Measurements from ENCODE around the gene SCG2.

Gene SCG2, protein sequence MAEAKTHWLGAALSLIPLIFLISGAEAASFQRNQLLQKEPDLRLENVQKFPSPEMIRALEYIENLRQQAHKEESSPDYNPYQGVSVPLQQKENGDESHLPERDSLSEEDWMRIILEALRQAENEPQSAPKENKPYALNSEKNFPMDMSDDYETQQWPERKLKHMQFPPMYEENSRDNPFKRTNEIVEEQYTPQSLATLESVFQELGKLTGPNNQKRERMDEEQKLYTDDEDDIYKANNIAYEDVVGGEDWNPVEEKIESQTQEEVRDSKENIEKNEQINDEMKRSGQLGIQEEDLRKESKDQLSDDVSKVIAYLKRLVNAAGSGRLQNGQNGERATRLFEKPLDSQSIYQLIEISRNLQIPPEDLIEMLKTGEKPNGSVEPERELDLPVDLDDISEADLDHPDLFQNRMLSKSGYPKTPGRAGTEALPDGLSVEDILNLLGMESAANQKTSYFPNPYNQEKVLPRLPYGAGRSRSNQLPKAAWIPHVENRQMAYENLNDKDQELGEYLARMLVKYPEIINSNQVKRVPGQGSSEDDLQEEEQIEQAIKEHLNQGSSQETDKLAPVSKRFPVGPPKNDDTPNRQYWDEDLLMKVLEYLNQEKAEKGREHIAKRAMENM

DNA sequence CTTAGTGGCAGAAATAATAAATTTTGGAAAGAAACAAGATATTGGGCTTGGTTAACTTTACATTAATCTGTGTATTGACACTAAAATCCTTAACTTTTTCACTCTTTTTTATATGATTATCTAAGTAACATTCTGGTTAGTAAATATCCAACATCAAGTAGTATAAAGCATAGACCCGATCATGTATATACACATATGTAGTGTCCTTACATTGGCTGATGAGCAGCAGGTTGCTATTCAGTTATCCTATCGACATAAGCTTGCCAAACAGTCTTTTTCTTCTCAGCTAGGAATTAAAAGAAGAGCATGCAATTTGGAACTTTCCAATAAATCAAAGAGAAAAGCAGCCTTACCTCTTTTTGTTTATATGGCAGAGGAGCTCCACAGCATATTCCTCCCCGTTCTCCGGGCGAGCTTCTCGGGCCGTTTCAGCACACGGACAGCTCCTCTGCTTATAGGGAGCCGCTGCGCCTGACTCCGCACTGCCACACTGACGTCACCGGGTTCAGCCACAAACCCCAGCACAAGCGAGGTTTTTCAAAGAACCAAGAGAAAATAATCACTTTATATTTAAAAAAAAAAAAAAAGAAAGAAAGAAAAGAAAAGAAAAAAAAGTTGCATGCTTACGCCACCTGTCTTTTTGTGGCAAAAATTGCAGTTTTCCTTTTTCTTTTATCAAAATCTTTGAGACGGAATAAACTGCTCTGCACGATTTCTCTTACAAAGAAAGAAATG is at the start of gene SCG2:
SCG2 (minus strand) TSS at position 430 of the 735 bp plus-strand sequence. CDS start 3,079 bp downstream, outside the sequence.
- DNase-seq: peak; percentile 56

DNA sequence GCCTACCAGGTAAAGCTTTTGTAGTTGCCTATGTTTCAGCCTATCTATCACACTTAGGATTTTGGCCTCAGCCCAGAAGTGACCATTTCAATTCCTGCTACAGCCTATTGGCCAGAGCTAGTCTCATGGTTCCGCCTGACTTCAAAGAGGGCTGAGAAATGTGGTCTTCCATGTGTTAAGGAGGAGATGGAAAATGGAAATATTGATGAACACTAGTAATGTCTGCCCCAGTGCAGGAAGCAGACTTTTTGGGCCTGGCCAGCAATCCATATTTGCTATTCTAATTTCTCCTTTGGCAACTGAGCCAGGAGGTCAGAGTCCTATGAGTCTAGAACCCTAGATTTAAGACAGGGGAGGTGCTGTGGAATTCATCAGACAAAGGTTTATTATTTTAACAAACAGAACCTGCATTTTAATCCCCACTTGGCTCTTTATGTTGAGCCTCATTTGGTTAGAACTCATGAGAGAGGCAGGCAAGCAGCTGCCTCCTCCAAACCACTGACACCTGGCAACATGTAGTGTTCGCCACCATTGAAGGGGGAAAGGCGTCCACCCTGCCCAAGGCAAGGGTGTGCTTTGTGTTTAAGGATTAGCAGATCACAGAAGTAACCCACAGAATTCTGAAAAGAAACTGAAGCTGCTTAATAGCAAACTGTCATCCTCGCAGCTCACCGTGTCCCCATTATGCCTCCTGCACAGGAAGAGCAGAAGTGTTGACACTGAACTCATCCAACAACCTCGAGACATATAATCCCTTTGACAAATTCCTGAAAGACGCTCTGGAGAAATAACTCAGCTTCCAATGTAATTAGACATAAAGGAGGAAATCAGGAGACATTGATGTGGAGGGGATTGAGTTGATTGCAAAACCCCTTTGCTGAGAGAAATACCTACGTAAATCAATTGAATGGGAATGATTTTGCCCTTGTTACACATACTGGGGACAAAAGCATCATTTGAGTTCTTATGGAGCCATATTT is 47.7 kb upstream of the SCG2 start:
- no peak for DNase-seq

GRCh38 chr2:223648755-223649154 is 46.6 kb upstream of the SCG2 start:
- no peak for DNase-seq

DNA sequence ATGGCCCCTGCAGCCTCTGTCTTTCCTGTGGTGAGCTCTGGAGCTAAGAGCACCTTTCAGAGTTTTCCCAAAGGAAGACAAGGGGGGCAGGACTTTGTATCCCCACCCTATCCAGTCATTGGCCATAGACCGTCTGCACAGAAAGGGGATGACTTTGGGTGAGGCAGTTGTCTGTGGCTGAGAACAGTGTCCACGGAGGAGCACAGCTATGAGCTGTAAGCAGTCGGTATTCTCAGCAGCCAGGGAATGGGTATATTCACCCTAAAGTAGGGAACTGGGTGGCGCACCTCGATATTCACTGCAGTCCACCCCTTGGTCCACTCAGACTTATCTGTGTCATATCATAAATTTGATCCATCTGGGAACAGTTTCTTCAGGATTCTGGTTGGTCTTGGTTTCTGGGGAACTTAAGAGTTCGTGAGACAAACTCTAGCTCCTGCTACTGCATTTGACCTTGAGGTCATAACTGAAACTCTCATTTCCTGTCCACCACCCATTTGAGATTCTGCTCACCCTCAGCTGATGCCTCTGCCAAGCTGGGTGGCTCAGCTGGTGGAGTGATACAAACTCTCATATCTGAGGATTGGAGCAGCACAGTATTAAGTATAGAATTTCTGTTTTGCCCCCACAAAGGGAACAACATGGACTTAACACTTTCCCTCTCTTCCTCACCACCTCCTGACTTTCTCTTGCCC is 45.2 kb upstream of the SCG2 start:
- DNase-seq: no peak

GRCh38 chr2:223644136-223644535 is 42.0 kb upstream of the SCG2 start:
- no peak for DNase-seq

- DNase-seq: no peak
Measured at GRCh38 chr2:223643309-223643708, 41.1 kb upstream of the SCG2 start.

- no peak for DNase-seq
Measured at GRCh38 chr2:223642506-223642905, 40.3 kb upstream of the SCG2 start.

DNA sequence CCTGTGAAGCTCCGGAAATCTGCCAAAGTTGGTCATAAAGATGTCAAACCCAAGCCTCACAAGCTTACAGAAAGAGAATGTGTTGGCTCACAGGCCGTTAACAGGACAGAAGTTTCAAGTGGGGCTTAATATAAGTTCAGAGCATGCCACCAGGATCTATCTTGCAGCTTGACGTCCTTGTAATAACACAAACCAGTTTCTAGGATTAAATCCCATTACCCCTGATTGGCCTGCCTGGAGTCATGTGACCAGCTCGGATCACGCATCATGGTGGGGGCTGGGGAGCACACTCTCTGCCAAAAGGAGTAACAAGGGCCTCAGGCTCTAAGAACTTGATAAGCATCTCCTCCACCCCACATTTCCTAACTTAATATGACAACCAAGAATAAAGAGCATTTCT is 38.9 kb upstream of the SCG2 start:
- no peak for DNase-seq

- no peak for DNase-seq
Measured at GRCh38 chr2:223635080-223635479, 32.9 kb upstream of the SCG2 start.

DNA sequence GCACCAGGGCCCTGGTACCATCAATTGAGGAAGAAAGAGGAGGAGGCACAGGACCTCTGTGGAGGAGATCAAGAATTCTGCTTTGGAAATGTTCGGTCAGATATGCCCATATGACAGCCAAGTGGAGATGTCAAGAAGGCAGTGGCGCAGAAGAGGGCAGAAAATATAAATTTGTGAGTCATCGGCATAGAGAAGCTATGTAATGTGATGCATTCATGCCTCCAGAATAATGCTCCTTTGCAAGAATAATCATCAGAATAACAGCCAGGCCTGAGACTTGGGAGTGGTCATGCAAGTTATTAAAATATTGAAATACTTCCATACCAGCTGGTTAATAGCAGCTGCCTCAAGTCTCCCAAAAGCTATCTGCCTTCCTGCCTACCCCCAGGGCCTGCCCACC is 32.1 kb upstream of the SCG2 start:
- no peak for DNase-seq

DNA sequence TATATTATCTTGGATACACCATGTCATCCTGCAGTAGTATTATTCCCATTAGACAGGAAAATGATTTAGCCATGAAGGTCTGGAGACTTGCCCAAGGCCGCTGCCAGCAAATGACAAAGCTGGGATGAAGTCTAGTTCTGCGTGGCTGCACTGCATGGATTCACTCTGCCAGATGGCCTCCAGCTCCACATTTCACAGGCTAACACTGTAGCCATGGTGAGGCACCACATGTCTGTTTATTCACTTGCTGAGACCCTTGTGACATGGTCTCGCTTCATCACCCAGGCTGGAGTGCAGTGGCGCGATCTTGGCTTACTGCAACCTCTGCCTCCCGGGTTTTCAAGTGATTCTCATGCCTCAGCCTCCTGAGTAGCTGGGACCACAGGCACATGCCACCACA is 31.5 kb upstream of the SCG2 start:
- no peak for DNase-seq

DNA sequence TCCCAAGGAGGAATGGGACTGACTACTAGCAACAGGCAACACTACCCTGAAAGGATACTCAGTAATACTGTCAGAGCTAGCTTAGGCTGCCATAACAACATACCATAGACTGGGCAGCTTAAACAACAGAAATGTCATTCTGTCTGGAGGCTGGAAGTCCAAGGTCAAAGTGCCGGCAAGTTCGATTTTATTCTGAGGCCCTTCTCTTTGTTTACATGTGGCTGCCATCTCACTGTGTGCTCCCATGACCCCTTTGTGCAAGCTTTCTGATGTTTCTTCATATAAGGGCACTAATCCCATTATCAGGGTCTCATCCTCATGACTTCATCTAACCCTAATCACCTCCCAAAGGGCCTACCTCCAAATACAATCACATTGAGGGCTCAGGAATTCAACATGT is 30.7 kb upstream of the SCG2 start:
- no peak for DNase-seq

GRCh38 chr2:223626716-223627115 is 24.6 kb upstream of the SCG2 start:
- no peak for DNase-seq

DNA sequence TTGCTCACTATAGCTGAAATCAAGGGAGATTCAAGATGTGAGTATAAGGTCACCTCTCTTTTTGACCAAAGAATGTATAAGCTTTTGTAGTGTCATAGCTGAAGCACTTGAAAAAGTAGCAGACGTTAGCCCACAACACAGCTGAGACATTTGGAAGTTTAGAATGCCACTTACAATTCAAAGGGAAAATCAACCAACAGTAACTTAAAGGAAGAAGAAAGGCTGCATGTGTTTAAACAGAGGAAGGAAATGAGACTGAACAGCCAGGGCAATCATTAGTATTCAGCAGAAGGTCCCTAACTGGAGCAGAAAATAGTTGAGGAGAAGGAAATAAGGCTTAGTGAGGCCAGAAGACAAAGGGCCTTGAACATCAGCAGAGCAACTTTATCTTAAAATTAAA is 23.5 kb upstream of the SCG2 start:
- DNase-seq: no peak

- no peak for DNase-seq
Measured at GRCh38 chr2:223621901-223622300, 19.7 kb upstream of the SCG2 start.

GRCh38 chr2:223619486-223620129 is 17.4 kb upstream of the SCG2 start:
- no peak for DNase-seq

DNA sequence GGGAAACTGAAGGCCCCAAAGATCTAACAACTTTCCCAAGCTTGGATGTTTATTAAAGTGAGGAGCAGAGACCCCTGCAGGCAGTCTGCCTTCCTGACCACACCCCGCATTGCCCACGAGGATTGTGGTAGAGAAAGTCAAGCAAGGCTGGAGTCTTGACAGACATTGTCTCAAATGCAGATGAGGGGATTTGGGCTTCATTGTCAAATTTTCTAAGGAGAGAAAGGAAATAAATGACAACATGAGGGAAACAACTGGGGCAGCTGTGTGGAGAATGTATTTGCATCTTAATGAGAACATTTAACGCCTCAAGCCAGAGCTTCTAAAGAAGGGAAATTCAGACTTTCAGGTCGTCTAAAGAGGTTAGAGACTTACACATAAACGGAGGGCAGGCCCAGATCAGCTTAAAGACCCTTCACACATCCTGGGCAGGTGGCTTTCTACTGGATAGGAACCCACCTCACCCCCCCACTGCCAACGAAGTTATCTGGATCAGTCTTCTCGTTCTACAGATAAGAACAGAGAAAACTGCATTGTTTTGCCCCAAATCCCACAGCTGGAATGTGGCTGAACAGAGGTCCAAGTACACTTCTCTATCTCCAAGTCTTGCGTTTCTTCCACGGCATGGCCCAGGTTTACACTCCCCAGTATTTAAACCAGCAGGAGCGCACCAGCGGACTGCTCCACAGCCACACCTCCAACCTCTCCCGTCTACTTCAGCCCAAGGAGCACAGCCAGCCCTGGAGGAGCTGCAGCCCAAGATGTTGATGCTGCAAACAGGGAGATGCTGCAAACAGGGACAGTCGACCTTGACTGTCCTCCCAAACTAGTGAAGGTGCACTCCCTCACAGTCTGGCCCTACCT is 16.2 kb upstream of the SCG2 start:
- no peak for DNase-seq

DNA sequence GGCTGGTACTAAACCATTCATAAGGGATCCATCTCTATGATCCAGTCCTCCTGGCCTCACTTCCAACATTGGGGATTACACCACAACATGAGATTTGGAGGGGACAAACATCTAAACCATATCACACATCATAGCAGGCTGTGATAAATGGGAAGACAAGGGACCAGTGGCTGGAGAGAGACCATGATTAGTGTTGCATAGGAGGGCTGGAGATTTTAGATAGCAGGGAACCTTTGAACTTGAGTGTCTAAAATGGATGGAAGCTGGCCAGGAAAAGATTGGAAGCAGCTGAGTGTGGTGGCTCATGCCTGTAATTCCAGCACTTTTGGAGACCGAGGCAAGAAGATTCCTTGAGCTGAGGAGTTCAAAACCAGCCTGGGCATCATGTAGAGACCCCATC is 12.4 kb upstream of the SCG2 start:
- DNase-seq: no peak

DNA sequence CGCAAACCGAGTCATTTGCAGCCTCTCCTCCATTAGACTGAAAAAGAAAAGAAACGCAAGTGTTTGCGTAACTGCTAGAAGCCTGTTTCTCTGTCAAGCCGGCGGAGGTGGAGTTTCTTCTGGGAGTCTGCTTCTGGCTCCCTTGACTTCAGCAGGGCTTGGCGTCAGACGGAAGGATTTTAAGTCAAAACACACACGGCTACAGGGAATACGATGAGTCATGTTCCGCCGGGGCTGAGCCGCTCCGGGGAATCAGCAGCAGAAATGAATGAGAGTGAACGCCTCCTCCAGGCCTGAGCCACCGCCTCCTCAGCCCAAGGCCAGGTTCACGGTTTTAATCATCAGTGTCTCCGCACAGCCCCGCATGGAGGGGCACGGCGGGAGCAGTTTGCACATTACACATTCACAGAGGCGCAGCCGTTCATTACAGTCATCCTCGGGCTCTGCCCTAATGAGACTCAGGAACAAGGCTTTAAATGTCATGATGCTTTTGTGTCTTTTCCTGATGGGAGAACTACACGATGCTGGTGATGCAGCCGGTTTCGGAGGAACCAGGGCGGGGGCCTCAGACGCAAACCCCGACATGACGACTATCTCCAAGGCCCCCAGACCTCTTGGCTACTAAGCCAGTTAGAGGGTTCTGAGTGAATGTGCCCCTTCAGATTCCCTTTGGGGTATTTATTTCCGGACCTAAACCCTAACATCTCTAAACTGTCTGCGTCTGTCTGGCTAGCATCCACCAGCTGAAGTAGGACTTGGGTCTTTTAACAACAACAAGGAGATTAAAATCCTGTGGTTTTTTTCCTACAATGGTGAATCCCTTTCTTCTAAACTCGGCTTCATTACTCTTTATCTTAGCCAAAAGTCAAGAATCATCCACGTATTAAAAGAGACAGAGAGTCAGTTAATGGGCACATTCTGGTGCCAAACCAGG is 11.1 kb upstream of the SCG2 start:
- peak; percentile 4 for DNase-seq
